Measurements from ENCODE around the gene STAP2.
"Not testable (repeated sequence)": the region's sequence is repeated elsewhere in the genome, so short reads cannot be mapped to it uniquely, and the experiment has no call there.

Gene STAP2

GRCh38 chr19:4354897-4355296 lies 16.3 kb upstream of the STAP2 start:
- no peak for DNase-seq

GRCh38 chr19:4354282-4354681 lies 15.7 kb upstream of the STAP2 start:
- DNase-seq = no peak

GRCh38 chr19:4352701-4353121 lies 14.1 kb upstream of the STAP2 start:
- DNase-seq = peak; percentile 41

- no peak for DNase-seq
These were observed 12.1 kb upstream of the STAP2 start for GRCh38 chr19:4350726-4351125.

GRCh38 chr19:4350111-4350510 lies 11.5 kb upstream of the STAP2 start:
- no peak for DNase-seq

- not testable (repeated sequence) for DNase-seq
These were observed 10.6 kb upstream of the STAP2 start for GRCh38 chr19:4349225-4349624.

GRCh38 chr19:4347521-4347920 lies 8.9 kb upstream of the STAP2 start:
- no peak for DNase-seq

GRCh38 chr19:4346020-4346383 lies 7.4 kb upstream of the STAP2 start:
- DNase-seq = no peak

GRCh38 chr19:4345342-4346019 lies 6.9 kb upstream of the STAP2 start:
- no peak for DNase-seq

GRCh38 chr19:4343370-4344307 lies 5.0 kb upstream of the STAP2 start, which contains the start of gene MPND:
MPND (plus strand) TSS chr19:4343562; CDS start chr19:4343594, 32 bp downstream.
- peak; percentile 79 for DNase-seq

- peak; percentile 99 for DNase-seq
These were observed 4.2 kb upstream of the STAP2 start for GRCh38 chr19:4342615-4343369.

GRCh38 chr19:4342314-4342614 lies 3.6 kb upstream of the STAP2 start:
- no peak for DNase-seq

GRCh38 chr19:4337906-4338440 lies 654 bp downstream of the STAP2 start:
- no peak for DNase-seq

GRCh38 chr19:4334929-4335570 lies 3.6 kb downstream of the STAP2 start:
- no peak for DNase-seq

GRCh38 chr19:4329858-4330257 lies 8.8 kb downstream of the STAP2 start:
- no peak for DNase-seq

GRCh38 chr19:4328991-4329681 lies 9.5 kb downstream of the STAP2 start:
- not testable (repeated sequence) for DNase-seq

GRCh38 chr19:4328243-4328990 lies 10.2 kb downstream of the STAP2 start:
- peak; percentile 91 for DNase-seq

- no peak for DNase-seq
These were observed 10.8 kb downstream of the STAP2 start for GRCh38 chr19:4327877-4328242.

GRCh38 chr19:4327252-4327876 lies 11.3 kb downstream of the STAP2 start:
- peak; percentile 57 for DNase-seq

GRCh38 chr19:4326837-4327251 lies 11.8 kb downstream of the STAP2 start:
- no peak for DNase-seq
